NCI-H82 (cell line): Measurements from ENCODE around the gene ACAD8.
"Not testable (repeated sequence)": the region's sequence is repeated elsewhere in the genome, so short reads cannot be mapped to it uniquely, and the experiment has no call there.

ENCODE experiments used
- DNase-seq: peaks from one replicate; lab custom pipeline; 2025; lab: John Stamatoyannopoulos, UW

Gene ACAD8

GRCh38 chr11:134267461-134267860, 14.1 kb downstream of the ACAD8 start:
- no peak for DNase-seq

DNA sequence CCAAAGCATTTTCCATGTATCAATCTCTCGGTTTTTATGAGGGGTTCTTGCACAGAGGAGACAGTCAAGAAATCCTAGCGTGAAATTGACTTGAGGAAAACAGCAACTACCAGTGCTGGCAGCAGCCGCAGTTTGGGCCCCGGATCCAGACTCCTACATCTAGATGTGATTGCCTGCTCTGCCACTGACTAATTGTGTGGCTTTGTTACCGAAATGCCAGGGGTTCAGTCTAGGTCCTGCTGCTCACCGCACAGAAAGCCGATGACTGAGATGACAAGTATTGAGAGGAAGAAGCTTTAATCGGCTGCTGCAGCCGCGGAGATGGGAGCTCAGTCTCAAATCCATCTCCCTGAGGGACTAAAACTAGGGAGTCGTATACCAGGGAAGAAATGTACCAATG, 14.6 kb downstream of the ACAD8 start:
- DNase-seq = no peak

DNA sequence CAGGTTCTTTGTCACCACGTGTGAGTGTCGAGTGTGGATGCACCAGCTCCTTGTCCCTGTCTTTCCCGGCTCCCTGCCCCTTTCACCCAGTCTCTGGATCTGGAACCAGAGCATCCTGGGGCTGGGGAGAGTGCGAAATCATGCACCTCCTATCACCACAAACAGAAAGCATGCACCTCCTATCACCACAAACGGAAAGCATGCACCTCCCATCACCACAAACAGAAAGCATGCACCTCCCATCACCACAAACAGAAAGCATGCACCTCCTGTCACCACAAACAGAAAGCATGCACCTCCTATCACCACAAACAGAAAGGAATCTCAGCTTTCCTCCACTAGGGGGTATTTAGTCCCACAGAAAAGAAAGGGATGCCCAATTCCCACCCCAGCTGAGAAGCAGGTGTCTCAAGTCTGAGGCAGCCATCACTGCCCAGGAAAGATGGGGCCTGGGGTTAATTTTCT, 16.9 kb downstream of the ACAD8 start:
- DNase-seq = peak; percentile 48

- no peak for DNase-seq
Measured at GRCh38 chr11:134271978-134272377, 18.6 kb downstream of the ACAD8 start.

DNA sequence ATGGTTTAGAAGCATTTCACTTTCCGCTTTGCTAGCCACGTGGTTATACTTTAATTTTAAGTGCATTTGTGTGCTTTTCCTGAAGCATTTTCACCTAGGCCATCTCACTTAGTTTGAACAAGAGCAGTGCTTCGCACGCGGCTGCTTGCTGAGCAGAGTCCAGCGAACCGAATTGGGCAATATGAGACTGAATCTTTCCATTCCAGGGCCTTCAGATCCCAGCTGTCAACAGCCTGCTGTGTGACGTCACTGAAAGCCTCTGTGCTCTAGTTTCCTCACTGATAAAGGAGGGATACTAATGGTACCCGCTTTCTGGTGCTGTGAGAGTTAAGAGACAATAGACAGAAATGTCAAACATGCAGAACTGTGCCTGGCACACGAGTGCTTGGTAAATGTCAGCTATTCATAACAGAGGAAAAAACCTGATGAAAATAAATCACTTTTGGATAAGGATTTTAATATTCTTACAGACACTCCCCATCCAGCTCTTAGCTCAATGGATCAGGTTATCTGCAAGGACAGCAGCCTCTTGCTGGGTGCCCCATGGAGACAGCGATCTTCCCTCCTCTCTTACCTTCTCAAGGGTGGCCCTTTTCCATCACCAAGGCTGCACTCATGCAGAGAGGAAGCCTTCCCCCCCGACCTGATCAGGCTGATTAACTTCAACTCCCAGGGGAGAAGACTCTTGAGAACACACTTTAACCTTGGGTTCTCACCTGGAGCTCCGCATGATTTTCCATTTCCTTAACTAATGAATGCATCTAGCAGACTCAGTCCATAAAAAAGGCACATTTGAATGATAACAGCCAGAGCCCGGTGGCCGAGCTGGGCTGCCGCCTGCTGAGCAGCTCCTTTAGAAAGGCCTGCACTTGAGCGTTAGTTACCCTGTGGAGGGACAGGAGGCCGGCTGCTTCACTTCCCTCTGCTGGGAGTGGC, 19.3 kb downstream of the ACAD8 start:
- DNase-seq = peak; percentile 44

- no peak for DNase-seq
Measured at GRCh38 chr11:134273317-134273712, 19.9 kb downstream of the ACAD8 start.

DNA sequence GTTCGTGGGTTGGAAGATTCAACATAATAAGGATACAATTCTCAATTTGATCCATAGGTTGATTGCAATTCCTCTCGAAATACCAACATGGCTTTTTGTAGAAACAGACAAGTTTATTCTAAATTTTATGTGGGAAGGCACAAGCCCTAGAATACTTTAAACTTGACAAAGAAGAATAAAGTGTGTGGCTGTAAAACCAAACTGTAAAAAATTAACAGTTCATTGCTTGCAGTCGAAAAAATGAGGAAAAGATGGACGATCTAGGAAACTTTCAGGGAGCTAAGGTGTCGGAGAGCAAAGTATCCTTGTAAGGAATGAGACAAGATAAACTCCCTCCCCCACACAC, 21.8 kb downstream of the ACAD8 start:
- no peak for DNase-seq

DNA sequence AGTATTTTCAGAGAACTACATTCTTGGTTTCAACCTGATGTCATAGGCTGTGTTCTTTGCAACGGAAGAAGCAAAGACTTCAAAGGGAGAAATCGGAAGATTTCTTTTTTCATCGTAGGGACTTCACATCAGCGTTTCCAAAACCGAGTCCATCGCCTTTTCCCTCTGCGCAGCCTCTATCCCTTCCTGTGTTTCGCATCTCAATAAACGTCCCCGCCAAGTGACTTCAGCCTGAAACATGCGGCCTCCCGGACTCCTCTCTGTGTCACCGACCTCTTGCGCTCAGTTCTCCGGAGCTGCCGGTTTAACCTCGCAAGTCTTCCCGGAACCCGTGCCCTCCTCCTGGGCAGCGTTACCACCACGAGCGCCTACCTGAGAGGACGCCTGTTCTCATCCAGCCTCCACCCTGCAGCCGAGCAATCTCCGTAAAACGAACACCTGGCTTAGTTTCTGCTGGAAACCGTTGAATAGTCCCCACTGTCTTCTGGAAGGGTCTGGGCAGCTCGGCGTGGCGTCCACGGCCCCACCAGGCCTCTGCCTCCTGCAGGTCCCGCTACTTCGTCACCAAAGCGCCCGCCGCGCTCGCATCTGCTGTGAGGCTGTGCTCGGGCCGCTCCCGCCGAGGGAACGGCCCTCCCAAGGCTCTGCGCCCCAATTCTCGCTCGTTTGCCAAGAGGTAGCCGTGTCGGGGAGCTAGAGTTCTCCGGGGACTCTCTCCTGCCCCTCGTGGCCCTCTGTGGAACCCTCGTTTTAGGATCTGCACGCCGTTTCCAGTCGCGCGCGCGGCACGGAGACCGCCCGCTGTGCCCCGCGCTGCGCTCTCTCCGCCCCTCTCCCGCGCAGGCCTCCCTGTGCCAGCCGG, 22.4 kb downstream of the ACAD8 start, which contains the start of gene GLB1L3:
TSS of gene GLB1L3 (plus strand) at position 846 of the 862 bp plus-strand sequence. CDS start 362 bp downstream, outside the sequence.
- DNase-seq = peak; percentile 21

GRCh38 chr11:134276396-134277182, 23.2 kb downstream of the ACAD8 start:
- no peak for DNase-seq

GRCh38 chr11:134277183-134278001, 24.0 kb downstream of the ACAD8 start:
- no peak for DNase-seq

DNA sequence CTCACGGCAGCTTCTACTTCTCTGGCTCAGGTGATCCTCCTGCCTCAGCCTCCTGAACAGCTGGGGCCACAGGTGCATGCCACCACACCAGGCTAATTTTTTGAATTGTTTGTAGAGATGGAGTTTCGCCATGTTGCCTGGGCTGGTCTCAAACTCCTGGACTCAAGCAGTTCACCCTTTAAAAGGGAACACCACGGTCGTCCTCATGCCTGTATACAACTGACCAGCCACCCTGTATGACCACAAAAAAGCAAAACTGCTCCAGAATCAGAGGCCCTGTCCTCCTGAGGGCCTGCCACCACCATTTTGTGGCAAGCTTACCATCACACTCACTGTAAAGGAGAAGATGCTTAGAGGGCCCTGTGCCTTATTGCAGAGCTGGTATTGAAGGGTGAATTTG, 25.0 kb downstream of the ACAD8 start:
- no peak for DNase-seq

- not testable (repeated sequence) for DNase-seq
Measured at GRCh38 chr11:134281635-134282034, 28.3 kb downstream of the ACAD8 start.

- DNase-seq = no peak
Measured at GRCh38 chr11:134282121-134283045, 29.0 kb downstream of the ACAD8 start.

DNA sequence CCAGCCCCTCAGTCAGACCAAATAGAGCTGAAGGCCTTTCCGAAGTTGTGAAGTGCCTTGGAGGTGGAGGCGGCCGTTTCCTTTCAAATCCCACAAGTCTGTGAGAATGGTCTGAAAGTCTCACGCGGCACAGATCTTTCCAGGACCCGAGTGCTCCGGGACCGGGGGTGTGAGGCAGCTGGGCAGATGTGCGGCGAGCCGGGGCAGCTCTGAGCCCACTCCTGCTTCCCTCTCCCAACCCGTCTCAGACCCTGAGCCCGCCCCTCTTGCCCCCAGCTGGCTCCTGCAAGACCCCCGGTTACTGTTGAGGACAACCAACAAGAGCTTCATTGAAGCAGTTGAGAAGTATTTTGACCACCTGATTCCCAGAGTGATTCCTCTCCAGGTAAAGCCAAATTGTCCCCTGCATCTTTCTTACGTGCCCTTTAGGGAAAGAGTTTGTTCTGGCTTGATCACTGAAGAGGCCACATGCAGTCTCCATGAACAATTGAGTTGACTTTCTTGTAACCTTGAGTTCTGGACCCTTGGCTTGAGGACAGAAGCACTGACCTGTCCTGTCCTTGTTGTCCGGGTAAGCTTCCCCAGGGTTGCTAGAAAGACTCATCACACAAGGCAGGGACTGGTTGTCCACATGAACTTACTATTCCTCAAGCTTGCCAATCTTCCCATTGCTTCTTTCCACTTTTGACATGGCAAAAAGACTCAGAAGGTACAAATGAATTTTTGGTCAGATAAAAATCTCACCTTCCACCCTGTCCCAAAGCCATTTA, 30.3 kb downstream of the ACAD8 start:
- no peak for DNase-seq

DNA sequence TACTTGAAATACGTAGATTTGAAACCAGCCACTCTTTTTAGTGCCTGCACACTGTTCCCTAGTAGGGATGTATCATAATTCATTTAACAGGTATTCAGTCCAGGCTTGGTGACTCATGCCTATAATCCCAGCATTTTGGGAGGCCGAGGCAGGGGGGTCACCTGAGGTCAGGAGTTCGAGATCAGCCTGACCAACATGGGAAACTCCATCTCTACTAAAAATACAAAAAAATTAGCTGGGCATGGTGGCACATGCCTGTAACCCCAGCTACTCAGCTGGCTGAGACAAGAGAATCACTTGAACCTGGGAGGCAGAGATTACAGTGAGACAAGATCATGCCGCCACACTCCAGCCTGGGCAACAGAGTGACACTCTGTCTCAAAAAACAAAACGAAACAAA, 31.0 kb downstream of the ACAD8 start:
- DNase-seq = not testable (repeated sequence)

DNA sequence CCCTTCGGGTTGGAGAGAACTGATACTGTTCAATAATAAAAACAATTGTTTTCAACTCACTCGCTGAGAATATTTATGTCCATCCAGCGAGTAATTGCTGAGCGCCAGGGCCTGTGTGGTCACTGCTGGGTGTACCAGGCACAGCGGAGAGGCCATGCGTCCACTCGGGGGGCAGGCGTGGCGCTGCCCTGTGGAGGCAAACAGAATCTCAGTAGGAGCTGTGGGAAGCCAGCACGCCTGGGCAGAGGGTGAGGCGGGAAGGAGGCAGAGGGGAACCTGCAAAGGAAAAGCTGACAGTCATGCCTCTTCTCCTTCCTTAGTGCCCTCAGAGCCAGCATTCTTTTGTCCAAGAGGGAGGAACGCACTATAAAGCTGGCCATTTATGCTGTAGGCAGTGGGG, 34.2 kb downstream of the ACAD8 start:
- no peak for DNase-seq

DNA sequence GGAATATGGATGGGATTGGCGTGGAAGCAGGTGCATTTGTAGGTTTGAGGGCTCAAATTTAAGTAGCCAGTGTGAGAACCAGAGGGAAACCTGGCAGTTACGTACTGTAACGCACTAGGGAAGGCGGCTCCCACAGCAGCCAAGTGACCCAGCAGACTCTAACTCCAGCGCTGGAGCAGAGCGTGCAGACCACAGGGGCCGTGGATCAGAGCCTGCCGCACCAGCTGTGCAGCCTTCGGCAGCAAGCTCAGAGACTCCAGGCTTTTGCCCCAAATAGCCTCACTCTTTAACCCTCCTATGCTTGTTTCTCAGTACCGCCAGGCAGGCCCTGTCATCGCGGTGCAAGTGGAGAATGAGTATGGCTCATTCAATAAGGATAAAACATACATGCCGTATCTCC, 35.1 kb downstream of the ACAD8 start:
- no peak for DNase-seq

- DNase-seq = no peak
Measured at GRCh38 chr11:134289167-134289566, 35.8 kb downstream of the ACAD8 start.

GRCh38 chr11:134289789-134290188, 36.4 kb downstream of the ACAD8 start:
- no peak for DNase-seq
